ENCODE measurements around the gene EEIG1.

- TF ChIP-seq CTCF (IDR thresholded peaks at IDR 0.05) = no peak
- TF ChIP-seq POLR2A (IDR thresholded peaks at IDR 0.05) = no peak
These were observed 40.3 kb upstream of the EEIG1 start for GRCh38 chr9:128021098-128021497.

All from Peyer's patch (tissue), 4 donors.